AG09309 (cell line): Measurements from ENCODE around the gene LCT.
"Not testable (repeated sequence)": the region's sequence is repeated elsewhere in the genome, so short reads cannot be mapped to it uniquely, and the experiment has no call there.

Experiments used
- DNase-seq: peaks from one replicate; pipeline ENCODE4 v3.0.0-alpha.2; 2010; ENCODE audit warnings: low read depth
- H3K4me3 ChIP-seq: 2 replicates; pipeline ENCODE4 v1.5.1; 2011; ENCODE audit warnings: mild to moderate bottlenecking, low read depth, low read length, moderate library complexity; ENCODE audit not compliant: control insufficient read depth
- CTCF ChIP-seq: IDR thresholded peaks from 2 replicates; pipeline ENCODE4 v1.5.1; 2011; ENCODE audit warnings: mild to moderate bottlenecking, low read depth, low read length, inconsistent platforms; ENCODE audit not compliant: insufficient read depth, control insufficient read depth; ENCODE audit errors: missing control alignments

Gene LCT

GRCh38 chr2:135836596-135837270, at the start of gene LCT:
TSS of gene LCT (minus strand) at chr2:135837184. CDS start at chr2:135837169, 15 bp downstream.
- DNase-seq, result no peak
- TF ChIP-seq CTCF, result no peak
- H3K4me3 ChIP-seq, result no peak within 1 kb of the TSS

GRCh38 chr2:135885709-135886108, 48.7 kb upstream of the LCT start:
- H3K4me3 ChIP-seq, result no peak overlapping the region
- no peak for DNase-seq
- TF ChIP-seq CTCF, result no peak

GRCh38 chr2:135882415-135882814, 45.4 kb upstream of the LCT start:
- TF ChIP-seq CTCF, result no peak

GRCh38 chr2:135876770-135877169, 39.8 kb upstream of the LCT start:
- DNase-seq, result not testable (repeated sequence)
- H3K4me3 ChIP-seq, result peak overlapping the region; percentile 76

More at GRCh38 chr2:135882415-135882814, 45.4 kb upstream of the LCT start:
- no peak overlapping the region for H3K4me3 ChIP-seq
- DNase-seq, result no peak

- H3K4me3 ChIP-seq, result peak within 1 kb of the TSS; percentile 76
- TF ChIP-seq CTCF, result no peak
- DNase-seq, result peak; percentile 96
Observed at GRCh38 chr2:135876066-135876711, 39.2 kb upstream of the LCT start, which contains the start of gene MCM6. TSS of gene MCM6 (minus strand) at chr2:135876443. CDS start at chr2:135876365, 78 bp downstream.

GRCh38 chr2:135875491-135876065, 38.6 kb upstream of the LCT start:
- peak; percentile 20 for DNase-seq
- H3K4me3 ChIP-seq, result peak overlapping the region; percentile 76
- TF ChIP-seq CTCF, result no peak
